GM18526 (cell line): ENCODE results near the gene COL25A1.

Experiments used
- POLR2A ChIP-seq: IDR thresholded peaks from 3 replicates; pipeline ENCODE4 v1.6.1; 2011; ENCODE audit not compliant: insufficient read length; ENCODE audit errors: extremely low read depth

COL25A1 gene

DNA sequence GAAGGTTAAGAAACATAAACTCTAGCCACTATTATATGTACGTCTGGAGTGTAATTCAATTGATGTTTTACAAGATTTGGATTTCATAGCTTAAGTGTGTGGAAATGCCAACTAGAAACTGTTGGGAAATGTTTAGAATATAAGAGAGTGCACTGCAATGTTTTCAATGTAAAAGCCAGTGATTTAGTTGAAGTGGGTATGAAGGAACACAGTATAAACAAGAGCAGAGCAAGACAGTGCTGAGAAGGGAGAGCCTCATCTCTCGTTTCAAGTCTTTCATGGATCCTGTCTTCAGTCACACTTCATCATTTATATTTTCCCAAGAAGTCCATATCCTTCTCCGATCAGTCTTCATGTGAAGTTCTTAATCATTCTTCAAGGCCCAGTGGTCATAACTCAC lies 375.7 kb downstream of the COL25A1 start:
- TF ChIP-seq POLR2A: no peak

GRCh38 chr4:108926061-108926460 lies 376.4 kb downstream of the COL25A1 start:
- no peak for TF ChIP-seq POLR2A

GRCh38 chr4:108922191-108922590 lies 380.3 kb downstream of the COL25A1 start:
- no peak for TF ChIP-seq POLR2A

GRCh38 chr4:108920395-108921087 lies 381.9 kb downstream of the COL25A1 start:
- TF ChIP-seq POLR2A: no peak

GRCh38 chr4:108919226-108919893 lies 383.1 kb downstream of the COL25A1 start:
- TF ChIP-seq POLR2A: no peak

- no peak for TF ChIP-seq POLR2A
These were observed 385.2 kb downstream of the COL25A1 start for GRCh38 chr4:108917255-108917654.

DNA sequence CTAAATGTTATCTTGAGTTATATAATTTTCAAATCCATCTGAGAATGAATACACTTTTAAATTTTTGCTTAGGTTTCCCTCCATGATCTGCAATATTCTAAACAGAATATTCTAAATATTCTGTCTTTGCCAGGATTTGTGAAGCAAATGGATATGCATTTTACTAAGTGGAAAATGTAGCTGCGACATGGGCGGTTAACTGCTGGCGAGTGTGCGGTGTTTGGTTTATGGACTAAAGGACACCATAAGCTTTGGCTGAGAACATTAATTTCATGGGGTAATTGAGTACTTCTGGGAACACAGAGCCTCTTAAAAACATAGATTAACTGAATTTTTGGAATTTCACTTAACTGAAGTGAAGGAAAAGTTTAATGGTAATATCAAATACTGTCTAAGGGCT lies 385.8 kb downstream of the COL25A1 start:
- no peak for TF ChIP-seq POLR2A

DNA sequence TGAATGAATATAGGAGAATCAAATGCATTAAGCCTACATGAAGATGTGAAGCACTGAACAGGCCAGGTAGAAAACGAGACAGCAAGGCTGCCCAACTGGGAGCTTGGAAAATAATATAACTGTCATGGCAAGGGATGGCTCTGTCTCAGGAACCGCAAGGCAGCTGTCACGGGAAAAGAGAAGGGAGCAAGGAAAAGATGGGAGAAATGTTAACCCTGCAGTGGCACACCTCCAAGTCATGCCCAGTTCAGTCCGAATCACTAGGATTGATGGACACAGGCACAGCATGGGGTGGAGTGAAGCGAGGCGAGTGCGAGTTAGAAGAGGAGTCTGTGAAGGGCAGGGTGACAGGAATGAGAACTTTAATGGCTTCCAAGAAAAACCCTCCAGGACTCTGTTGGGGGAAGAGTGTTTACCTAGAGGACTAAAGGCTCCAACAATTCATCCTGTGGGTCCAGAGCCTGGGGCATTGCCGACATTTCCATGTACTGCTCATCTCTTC lies 395.5 kb downstream of the COL25A1 start:
- TF ChIP-seq POLR2A: no peak

GRCh38 chr4:108906006-108906405 lies 396.5 kb downstream of the COL25A1 start:
- TF ChIP-seq POLR2A: no peak

DNA sequence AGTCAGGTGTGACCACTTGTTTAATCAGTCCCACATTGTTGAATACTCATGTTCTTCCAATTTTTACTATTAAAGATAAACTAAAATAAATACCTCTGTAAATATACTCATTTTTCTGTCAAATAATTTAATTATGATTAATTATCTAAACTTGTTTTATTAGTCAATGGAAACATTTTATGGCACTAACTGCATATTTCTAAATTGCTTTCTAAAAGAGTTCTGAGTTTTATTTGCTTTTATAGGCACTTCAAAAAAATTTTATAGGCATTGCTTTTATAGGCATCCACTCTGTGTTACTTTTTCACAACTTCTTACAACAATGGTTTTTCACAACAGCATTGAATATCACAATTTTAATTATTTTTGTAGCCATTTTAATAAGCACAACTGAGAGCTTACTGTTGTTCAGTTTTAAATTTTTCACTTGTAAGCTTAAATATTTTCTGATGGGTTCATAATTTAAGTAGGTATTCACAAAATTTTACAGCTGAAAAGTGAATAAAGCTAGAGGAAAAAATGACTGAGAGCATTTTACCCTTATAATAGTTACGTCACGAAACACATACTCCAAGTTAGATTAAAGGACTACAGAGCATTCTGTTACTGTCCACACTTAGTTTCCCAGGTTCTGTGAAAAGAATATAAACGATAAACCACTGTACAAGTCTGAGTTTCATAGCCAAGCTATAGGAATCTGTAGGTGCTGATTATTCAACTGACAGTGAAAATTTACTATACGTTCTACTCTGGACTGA lies 398.8 kb downstream of the COL25A1 start:
- no peak for TF ChIP-seq POLR2A

DNA sequence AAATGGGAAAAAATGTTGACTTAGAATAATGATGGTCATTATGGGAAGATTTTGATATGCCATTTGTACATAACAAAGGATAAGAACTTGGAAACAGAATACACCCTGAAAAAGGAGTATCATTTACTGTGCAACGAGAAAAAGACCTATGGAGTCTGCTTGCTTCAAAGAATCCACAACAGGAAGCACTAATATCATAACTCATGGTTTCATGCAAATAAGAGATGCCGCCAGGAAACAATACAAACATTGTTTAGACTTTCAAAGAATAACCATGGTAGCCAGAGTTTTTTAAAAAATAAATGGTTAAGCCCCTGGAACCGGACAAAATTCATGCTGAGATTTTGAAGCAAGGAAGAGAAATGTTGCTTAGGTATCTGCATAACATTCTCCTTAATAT lies 399.7 kb downstream of the COL25A1 start:
- TF ChIP-seq POLR2A: no peak

- TF ChIP-seq POLR2A: no peak
These were observed 401.2 kb downstream of the COL25A1 start for GRCh38 chr4:108901291-108901690.

GRCh38 chr4:108900018-108900580 lies 402.4 kb downstream of the COL25A1 start:
- no peak for TF ChIP-seq POLR2A

DNA sequence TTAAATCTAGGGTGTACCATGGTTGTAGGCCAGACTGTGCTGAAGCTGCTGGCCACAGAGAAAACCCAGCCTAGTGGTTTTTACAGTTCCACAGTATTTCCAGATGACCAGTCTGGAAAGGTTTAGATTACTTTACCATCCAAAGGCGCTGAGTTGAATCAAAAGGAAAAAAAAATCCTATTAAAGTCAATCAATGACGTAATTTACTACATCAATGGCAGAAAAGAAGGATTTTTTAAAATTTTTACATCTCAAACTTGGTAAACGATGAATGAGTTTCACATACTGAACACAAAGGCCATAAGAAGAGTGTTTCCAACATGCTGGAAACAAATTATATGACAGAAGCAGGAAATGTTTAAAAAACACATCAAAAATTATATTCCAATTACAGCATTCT lies 409.0 kb downstream of the COL25A1 start:
- TF ChIP-seq POLR2A: no peak

- TF ChIP-seq POLR2A: no peak
These were observed 410.4 kb downstream of the COL25A1 start for GRCh38 chr4:108891896-108892590.
